ENCODE results near the gene PFKM.

GRCh38 chr12:48070731-48071130 lies 48.4 kb upstream of the PFKM start:
- no peak for TF ChIP-seq BHLHE40 (IDR thresholded peaks at IDR 0.05; ENCODE audit: low read depth, low read length)
- TF ChIP-seq CTCF (conservative IDR thresholded peaks at IDR 0.05; ENCODE audit: low read depth, low read length), result no peak
- TF ChIP-seq POLR2A (IDR thresholded peaks at IDR 0.05; ENCODE audit: low read depth, low read length), result no peak
